Fibroblast of the aortic adventitia (primary cell): ENCODE data around the gene GPC6. TPM values are rescaled to one million over a fixed set of nuclear protein-coding genes. Genes with fewer than 3 reads are reported as not detected.

Source experiments
- DNase-seq: peaks from one replicate; pipeline ENCODE4 v3.0.0-alpha.2; 2010; ENCODE audit warnings: low read depth
- H3K4me3 ChIP-seq: 2 replicates; pipeline ENCODE4 v1.5.1; 2011; ENCODE audit warnings: low read depth, mild to moderate bottlenecking, control low read depth, low read length, moderate library complexity
- total RNA-seq: library from RNA; depleted of rRNA; stranded (reverse); fragments of >200 nt; gene quantifications from 2 replicates; pipeline ENCODE4 v1.2.3, GENCODE V29; 2012; ENCODE audit warnings: low replicate concordance
- TF ChIP-seq, protein P1 (sequence below): IDR thresholded peaks from 2 replicates; pipeline ENCODE4 v1.5.1; 2011; ENCODE audit warnings: mild to moderate bottlenecking, low read length, control low read depth, inconsistent platforms; ENCODE audit not compliant: insufficient read depth

GPC6 gene
- total RNA-seq, 1 donor, result 92.6 TPM

DNA sequence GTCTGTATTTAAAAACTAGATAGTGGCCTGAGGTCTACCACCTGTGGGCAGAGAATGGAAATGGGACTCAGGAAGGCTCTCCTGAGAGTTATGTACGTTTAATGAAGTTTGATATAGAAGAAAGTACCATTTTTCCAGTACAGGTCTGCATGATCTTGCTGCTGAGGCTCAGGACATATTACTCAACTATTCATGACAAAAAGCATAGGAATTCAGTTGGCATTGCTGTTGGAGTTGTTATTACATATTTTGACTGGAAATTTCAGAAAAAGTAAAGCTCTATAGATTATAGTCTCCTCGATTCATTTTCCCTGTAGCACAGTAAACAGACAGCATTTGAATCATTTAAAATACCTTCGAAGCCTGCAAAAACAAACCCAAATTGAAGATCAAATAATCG, 783.1 kb downstream of the GPC6 start:
- peak; percentile 75 for DNase-seq
- H3K4me3 ChIP-seq, result no peak overlapping the region
- TF ChIP-seq, protein P1, sequence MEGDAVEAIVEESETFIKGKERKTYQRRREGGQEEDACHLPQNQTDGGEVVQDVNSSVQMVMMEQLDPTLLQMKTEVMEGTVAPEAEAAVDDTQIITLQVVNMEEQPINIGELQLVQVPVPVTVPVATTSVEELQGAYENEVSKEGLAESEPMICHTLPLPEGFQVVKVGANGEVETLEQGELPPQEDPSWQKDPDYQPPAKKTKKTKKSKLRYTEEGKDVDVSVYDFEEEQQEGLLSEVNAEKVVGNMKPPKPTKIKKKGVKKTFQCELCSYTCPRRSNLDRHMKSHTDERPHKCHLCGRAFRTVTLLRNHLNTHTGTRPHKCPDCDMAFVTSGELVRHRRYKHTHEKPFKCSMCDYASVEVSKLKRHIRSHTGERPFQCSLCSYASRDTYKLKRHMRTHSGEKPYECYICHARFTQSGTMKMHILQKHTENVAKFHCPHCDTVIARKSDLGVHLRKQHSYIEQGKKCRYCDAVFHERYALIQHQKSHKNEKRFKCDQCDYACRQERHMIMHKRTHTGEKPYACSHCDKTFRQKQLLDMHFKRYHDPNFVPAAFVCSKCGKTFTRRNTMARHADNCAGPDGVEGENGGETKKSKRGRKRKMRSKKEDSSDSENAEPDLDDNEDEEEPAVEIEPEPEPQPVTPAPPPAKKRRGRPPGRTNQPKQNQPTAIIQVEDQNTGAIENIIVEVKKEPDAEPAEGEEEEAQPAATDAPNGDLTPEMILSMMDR, result no peak

DNA sequence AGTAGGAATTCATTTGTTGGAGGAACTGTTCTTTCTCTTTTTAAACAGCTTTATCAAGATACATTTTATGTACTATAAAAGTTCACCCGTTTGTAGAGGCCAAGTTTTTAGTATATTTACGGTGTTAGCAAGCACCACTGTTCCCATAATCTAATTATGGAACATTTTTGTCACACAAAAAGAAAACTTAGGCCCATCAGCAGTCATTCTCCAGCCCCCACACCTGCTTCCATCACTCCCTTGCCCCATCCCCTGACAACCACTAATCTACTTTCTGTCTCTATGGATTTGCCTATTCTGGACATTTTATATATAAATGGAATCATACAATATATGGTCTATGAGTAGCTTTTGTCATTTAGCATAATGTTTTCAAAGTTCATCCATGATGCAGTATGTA, 787.9 kb downstream of the GPC6 start:
- TF ChIP-seq, protein P1, result no peak
- no peak for DNase-seq
- H3K4me3 ChIP-seq, result no peak overlapping the region

DNA sequence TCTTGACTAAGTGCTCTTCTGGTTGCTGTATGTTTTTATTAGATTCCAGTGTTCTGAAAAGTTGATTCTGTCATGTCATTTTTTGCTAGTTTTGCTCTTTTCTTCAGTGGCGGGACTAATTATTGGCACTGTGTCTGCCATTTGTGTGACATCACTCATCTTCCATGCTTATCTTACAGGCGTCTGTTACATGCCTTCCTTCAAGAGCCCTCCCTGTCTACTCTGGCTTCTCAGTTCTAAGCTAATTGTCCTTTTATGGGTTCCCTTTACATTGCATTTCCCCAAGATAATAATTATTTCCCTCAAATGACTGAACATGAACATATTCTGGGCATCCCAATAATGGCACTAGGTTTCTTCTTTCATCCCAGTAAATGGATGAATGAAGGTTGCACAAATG, 793.8 kb downstream of the GPC6 start:
- no peak for DNase-seq
- H3K4me3 ChIP-seq, result no peak overlapping the region
- TF ChIP-seq, protein P1, result no peak

DNA sequence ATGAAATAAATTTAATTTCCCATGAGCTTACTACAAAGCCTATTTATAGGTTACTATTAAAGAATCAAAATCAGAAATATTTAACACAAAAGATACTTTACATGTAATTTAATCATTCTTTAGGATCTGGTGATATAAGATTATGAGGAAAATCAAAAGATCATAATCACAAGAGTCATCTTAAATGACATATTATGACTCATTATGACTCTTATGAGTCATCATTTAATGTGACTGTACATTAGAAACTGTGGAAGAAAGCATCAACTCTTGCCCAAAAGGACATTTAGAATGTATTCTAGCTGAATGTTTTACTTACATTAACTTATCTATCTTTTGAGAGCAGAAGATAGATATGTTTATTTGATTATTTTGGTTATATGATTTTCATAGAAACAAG, 794.2 kb downstream of the GPC6 start:
- TF ChIP-seq, protein P1, result no peak
- H3K4me3 ChIP-seq, result no peak overlapping the region
- DNase-seq, result peak; percentile 20

DNA sequence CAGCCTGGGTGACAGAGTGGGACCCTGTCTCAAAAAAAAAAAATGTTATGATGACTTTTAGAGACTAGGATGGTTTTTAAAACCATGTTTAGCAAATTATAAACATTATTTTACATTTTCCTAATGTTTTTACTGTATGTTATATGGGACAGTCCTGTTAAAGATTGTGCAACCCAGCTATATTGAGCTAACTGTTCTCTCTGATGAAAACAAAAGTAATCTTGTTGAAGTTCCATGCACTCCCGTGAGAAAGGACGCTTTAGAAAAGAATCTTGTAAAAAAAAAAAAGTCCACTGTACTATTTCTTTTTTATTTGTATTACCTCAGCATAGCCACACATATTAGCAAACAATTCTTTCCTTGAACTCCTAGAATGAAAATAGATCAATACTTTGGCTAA, 801.6 kb downstream of the GPC6 start:
- TF ChIP-seq, protein P1, result no peak
- no peak overlapping the region for H3K4me3 ChIP-seq
- no peak for DNase-seq

DNA sequence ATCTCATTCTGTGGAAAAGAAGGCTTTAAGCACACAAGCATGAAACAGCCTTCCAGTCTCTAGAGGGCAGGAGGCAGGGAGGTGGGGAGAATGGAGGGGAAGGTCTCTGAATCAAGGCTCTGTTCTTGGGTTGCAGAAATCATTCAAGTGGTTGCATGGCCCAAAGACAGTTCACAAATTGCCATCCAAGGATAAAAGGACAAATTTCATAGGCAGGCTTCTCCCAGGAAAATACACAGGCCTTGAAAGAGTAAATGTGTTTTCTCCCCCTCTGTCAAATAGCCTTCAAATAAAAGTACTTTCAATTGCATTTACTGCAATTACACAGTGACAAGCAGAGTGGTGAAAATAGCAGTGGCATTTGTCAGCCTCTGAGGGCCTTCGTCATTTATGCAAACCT, 802.0 kb downstream of the GPC6 start:
- TF ChIP-seq, protein P1, result no peak
- no peak overlapping the region for H3K4me3 ChIP-seq
- DNase-seq, result no peak

DNA sequence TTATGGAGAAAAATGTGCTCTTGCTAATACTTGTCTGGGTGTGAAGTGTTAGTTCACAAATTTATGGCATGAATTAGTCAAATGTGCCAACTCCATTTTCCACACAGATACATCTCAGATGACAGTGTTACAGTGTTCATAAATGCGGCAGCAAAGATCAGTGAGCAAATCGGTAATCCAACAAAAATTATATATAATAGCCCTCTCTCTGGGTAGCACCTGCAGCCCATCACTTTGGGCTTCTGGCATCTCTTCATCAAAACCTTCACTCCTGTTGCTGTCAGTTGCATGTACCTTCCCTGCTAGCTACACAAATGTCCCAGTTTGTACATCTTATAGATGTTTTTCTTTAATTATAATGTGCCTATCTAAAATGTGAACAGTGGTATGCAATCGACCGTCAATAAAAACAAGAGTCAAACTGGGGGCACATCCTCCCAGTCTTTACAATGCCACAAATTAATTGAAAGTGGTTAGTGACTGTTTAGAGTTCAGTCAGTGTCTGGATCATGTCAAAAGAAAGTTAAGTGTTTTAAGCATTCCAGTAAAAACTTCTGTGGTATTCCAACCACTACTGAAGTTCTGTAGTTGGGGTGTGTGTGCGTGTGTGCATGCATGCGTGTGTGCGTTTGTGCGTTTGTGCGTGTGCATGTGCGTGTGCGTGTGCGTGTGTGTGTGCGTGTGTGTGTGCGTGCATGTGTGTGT, 804.0 kb downstream of the GPC6 start:
- TF ChIP-seq, protein P1, result no peak
- DNase-seq, result no peak
- no peak overlapping the region for H3K4me3 ChIP-seq
